GM18519 (cell line): Measurements from ENCODE around the gene PRXL2C.
"Not testable (repeated sequence)": the region's sequence is repeated elsewhere in the genome, so short reads cannot be mapped to it uniquely, and the experiment has no call there.

Source experiments
- ATAC-seq: cut with Tn5 transposase; IDR thresholded peaks from one replicate; pipeline ENCODE4 v1.9.1; 2021; ENCODE audit warnings: mild to moderate bottlenecking, moderate library complexity; ENCODE audit not compliant: unreplicated experiment, low FRiP score

Gene PRXL2C

DNA sequence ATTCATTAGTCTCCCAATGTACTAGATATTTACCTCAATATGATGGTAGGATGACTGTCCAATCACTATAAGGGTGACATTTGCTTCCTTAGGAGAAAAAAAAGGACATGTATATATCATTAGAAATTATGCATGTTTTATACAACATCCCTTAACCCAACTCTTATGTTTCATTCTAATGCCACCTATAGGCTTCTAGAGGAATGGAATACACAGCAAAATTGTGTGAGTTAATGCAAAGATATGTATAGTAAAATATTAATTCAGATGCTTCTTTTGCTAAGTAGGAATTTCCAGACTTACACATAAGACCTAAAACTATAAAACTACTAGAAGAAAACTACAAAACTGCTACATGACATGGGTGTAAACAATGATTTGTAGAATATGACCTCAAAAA lies 3.5 kb downstream of the PRXL2C start:
- ATAC-seq: no peak

- no peak for ATAC-seq
Observed at GRCh38 chr9:96649620-96650324, 5.3 kb downstream of the PRXL2C start.

DNA sequence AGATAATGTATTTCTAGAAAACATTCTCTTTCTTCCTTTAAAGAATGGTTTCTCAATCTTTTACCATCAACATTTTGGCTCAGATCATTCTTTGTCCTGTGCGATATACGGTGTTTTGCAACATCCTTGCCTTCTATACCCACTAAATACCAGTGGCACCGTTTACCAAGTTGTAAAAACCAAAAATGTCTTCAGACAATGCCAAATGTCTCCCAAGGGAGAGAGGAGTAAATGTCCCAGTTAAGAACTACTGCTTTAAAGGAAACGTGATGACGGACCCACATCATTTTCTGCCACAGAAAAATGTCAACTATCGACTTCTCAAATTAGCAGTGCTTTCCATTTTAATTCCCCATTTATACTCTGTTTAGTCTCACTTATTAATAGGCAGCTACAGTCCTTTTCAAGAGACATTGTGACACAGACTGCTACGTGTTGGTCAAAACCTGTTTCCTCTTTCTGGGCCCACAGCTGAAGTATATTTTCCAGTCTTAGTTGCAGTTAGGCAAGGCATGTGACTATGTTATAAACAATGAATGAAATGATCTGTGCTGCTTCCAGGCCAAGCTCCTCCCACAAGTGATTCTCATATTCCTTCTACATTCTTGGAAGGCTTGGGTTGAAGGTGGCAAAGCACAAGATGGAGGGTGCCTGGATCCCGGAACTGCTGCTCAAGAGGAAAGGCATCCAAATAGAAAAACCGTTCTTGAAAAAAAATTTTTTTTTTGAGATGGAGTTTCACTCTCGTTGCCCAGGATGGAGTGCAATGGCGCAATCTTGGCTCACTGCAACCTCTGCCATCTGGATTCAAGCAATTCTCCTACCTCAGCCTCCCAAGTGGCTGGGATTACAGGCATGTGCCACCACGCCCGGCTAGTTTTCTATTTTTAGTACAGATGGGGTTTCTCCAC lies 8.8 kb downstream of the PRXL2C start:
- ATAC-seq: no peak

DNA sequence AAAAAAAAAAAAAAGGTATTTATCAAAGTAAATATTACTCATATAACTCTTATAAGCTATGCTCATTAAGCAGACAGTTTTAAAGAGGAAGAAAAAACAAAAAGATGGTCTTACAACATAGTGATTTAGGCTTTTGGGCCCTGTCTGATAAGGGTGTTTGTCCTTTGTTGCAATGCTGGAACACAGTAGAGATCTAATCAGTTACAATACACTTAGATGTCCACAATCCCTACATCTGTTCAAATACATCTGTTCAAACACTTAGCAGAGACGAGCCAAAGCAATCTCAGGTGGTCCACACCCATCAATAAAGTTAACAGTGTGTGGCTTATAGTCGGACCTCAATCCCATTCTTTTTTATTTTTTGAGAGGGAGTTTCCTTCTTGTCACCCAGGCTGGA lies 11.0 kb downstream of the PRXL2C start:
- no peak for ATAC-seq

- no peak for ATAC-seq
Observed at GRCh38 chr9:96641514-96641913, 13.6 kb downstream of the PRXL2C start.

GRCh38 chr9:96638606-96639364 lies 16.3 kb downstream of the PRXL2C start:
- no peak for ATAC-seq

DNA sequence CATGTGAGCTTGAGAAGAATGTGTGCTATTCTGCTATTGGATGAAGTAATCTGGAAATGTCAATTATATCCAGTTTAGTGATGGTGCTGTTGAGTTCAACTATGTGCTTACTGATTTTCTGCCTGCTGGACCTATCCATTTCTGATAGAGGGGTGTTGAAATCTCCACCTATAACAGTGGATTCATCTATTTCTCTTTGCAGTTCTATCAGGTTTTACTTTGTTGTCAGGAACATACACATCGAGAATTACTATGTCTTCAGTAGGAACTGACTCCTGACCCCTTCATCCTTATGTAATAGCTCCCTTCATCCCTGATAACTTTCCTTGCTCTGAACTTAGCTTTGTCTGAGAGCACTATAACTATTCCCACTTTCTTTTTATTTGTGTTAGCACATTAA lies 18.7 kb downstream of the PRXL2C start:
- no peak for ATAC-seq

DNA sequence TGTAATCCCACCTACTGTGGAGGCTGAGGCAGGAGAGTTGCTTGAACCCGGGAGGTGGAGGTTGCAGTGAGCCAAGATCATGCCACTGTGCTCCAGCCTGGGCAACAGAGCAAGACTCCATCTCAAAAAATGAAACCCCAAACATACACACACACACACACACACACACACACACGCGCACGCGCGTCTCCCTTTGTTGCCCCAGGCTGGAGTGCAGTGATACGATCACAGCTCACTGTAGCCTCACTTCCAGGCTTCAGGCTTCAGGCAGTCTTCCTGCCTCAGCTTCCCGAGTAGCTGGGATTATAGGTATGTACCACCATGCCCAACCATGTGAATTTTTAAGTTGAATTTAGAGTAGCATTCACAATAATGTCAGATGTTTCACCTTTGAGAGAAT lies 21.5 kb downstream of the PRXL2C start:
- not testable (repeated sequence) for ATAC-seq

GRCh38 chr9:96626912-96627311 lies 28.2 kb downstream of the PRXL2C start:
- no peak for ATAC-seq

GRCh38 chr9:96621618-96622017 lies 33.5 kb downstream of the PRXL2C start:
- ATAC-seq: no peak

DNA sequence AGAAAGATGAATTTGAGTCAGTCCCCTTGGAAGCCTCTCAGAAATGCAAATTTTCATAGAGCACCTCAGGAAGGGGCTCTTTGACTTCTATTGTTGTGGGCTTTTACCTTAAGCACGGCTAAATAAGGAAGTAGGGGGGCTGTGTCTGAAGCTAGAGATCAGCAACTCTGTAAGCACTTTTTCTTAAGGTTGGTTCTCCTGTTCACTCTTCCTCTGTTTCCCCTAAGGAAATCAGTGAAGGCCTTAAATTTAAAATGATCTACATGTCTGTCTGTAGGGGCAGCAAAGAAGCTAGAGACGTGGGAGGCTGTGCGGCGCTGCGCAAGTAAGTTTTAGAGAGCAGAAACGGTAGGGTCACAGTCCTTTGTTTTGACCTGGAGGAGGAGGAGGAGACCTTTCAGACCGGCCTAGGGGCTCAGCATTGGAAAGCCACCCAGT lies 34.3 kb downstream of the PRXL2C start:
- ATAC-seq: no peak

GRCh38 chr9:96620181-96620514 lies 35.0 kb downstream of the PRXL2C start:
- no peak for ATAC-seq

GRCh38 chr9:96619491-96620180 lies 35.5 kb downstream of the PRXL2C start, which contains the start of gene CDC14B:
CDC14B (minus strand) TSS chr9:96619843; CDS start chr9:96619378, 465 bp downstream.
- no peak for ATAC-seq

DNA sequence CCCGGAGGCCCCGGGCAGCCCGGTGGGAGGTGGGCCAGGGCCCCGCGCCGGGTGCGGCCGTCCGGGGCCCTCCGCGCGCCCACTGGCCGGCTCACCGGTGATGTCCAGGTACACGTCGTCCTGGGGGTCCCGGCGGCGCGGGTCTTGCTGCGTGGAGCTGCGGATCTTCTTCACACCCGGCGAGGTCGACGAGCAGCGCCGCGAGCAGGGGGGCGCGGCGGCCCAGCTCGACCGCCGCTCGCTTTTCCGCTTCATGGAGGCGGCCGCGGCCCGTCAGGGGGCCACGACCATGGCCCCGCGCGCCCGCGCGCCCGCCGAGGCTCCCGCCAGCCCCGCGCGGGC lies 36.0 kb downstream of the PRXL2C start:
- ATAC-seq: no peak

DNA sequence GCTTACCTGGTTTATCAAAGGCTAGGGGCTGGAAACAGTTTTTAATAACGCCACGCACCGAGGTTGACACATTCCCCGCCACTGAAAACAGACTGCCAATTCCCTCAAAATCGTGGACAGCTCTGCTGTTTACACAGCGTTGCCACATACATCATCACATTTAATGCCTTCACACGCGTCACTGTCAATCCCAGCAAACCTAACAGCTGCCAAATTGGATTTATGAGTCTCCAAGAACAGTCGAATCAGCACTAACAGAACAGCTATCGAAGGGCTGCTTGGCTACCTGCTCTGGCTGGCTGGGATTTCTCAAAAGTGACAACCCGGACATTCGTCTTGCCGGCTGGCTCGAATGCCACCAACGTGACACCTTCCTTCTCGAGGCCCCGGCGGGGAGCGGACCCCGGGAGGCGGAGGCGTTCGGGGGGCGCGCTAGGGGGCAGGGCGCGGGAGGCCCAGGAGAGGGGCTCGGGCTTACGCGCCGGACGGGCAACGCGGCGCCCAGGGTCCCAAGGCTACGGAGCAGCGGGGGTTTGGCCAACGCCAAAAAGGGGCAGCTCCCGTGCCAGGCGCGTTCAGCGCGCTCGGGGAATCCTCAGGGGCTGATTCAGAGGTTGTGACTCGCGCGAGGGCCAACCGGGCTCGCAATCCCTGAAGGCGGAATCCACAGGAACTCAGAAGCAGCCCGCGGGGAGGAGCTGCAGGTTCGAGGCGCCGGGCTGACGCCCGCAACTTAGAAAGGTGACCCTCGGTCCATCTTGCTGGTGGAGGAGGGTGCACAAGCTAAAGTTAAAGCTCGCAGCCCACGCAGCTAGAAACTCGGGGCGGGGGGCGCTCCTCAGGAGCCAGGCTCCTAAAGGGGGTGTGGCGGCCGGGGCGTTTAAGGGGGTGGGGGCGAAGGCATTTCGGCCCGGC lies 36.7 kb downstream of the PRXL2C start:
- ATAC-seq: no peak

GRCh38 chr9:96617439-96618185 lies 37.5 kb downstream of the PRXL2C start:
- ATAC-seq: no peak

GRCh38 chr9:96616817-96617438 lies 38.2 kb downstream of the PRXL2C start:
- ATAC-seq: no peak

DNA sequence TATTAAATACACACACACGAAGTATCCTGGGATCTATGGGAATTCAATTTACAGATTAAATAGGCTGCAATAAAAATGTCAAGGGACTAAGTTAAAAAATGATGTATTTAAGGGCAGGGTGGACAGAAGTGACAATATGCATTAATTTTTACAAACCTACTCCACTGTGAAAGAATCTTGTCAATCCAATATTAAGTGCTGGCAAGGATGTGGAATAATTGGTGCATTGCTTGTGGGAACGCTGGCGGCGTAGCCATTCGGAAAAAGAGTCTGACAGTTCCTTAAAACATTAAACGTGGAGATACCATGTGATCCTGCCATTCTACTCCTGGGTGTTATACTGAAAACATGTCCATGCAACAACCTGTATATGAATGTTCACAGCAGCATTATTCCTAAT lies 39.7 kb downstream of the PRXL2C start:
- ATAC-seq: no peak
